GM12864 (cell line): Measurements from ENCODE around the gene TICAM1.
A peak's percentile ranks its signal among the peaks of the same experiment; 100 is the strongest.
"Not testable (repeated sequence)": the region's sequence is repeated elsewhere in the genome, so short reads cannot be mapped to it uniquely, and the experiment has no call there.

Source experiments
- DNase-seq: peaks from one replicate; pipeline ENCODE4 v3.0.0-alpha.2; 2011; ENCODE audit warnings: low read depth
- H3K4me3 ChIP-seq: 2 replicates; pipeline ENCODE4 v1.5.1; 2011; ENCODE audit warnings: mild to moderate bottlenecking, low read depth, low read length, control low read depth
- CTCF ChIP-seq: IDR thresholded peaks from 2 replicates; pipeline ENCODE4 v1.5.1; 2011; ENCODE audit warnings: low read depth, mild to moderate bottlenecking, moderate library complexity, low read length, control low read depth, inconsistent platforms; ENCODE audit errors: missing control alignments

The TICAM1 gene

GRCh38 chr19:4870025-4870700 lies 38.7 kb upstream of the TICAM1 start:
- no peak for TF ChIP-seq CTCF
- DNase-seq, result no peak

GRCh38 chr19:4868286-4868834 lies 36.8 kb upstream of the TICAM1 start:
- DNase-seq, result no peak
- no peak overlapping the region; the same call in none of the 2 replicates for H3K4me3 ChIP-seq
- no peak for TF ChIP-seq CTCF

More at GRCh38 chr19:4870025-4870700, 38.7 kb upstream of the TICAM1 start:
- no peak overlapping the region for H3K4me3 ChIP-seq

- no peak for TF ChIP-seq CTCF
- peak; percentile 84 for DNase-seq
- H3K4me3 ChIP-seq, result peak within 1 kb of the TSS; percentile 83
Observed at GRCh38 chr19:4867534-4868285, 36.2 kb upstream of the TICAM1 start, which contains the start of gene PLIN3. PLIN3 (minus strand) TSS chr19:4867667; CDS start chr19:4861394, 6,273 bp downstream.

- H3K4me3 ChIP-seq, result peak overlapping the region; percentile 83
- no peak for TF ChIP-seq CTCF
- DNase-seq, result no peak
Observed at GRCh38 chr19:4866595-4867424, 35.3 kb upstream of the TICAM1 start.

- no peak for DNase-seq
- H3K4me3 ChIP-seq, result no peak overlapping the region
- TF ChIP-seq CTCF, result no peak
Observed at GRCh38 chr19:4861147-4861546, 29.6 kb upstream of the TICAM1 start.

- H3K4me3 ChIP-seq, result no peak overlapping the region
Observed at GRCh38 chr19:4859697-4860096, 28.2 kb upstream of the TICAM1 start.

GRCh38 chr19:4856468-4856867 lies 25.0 kb upstream of the TICAM1 start:
- not testable (repeated sequence) for H3K4me3 ChIP-seq, DNase-seq

More at GRCh38 chr19:4859697-4860096, 28.2 kb upstream of the TICAM1 start:
- DNase-seq, result no peak
- no peak for TF ChIP-seq CTCF

- not testable (repeated sequence) for DNase-seq, H3K4me3 ChIP-seq
Observed at GRCh38 chr19:4853506-4853905, 22.0 kb upstream of the TICAM1 start.
